H1 (cell line): ENCODE results near the gene CTSC. TPM values are rescaled to one million over a fixed set of nuclear protein-coding genes. Genes with fewer than 3 reads are reported as not detected.

Experiments used
- CTCF ChIA-PET: fragments of 300-600 bp; sonication (Branson Sonifier 250); formaldehyde crosslinking; loops from one replicate; lab custom pipeline; 2021; ENCODE audit not compliant: partially characterized antibody; lab: Charles Lee
- POLR2A ChIA-PET: fragments of 300-600 bp; sonication (Branson Sonifier 250); formaldehyde crosslinking; loops from one replicate; lab custom pipeline; 2021; ENCODE audit warnings: inconsistent platforms; ENCODE audit not compliant: partially characterized antibody; lab: Charles Lee
- DNase-seq, 2 experiments: peaks; one replicate each; pipeline versions ENCODE4 v3.0.0 to v3.0.0-alpha.2; 2010 to 2022; ENCODE audit warnings: low spot score in 2 of 2, low read depth in 1 of 2, mixed read lengths in 1 of 2
- FAIRE-seq: peaks from 2 replicates; lab custom pipeline; 2011; peaks lifted over from hg19 to GRCh38; lab: Jason Lieb, UNC
- H2AFZ ChIP-seq: 2 replicates; pipeline ENCODE4 v1.8.1; 2012; ENCODE audit warnings: low read length, inconsistent platforms
- H2AK5ac ChIP-seq: 2 replicates; pipeline ENCODE4 v1.6.1; 2013; ENCODE audit warnings: low read depth, low read length
- H2BK120ac ChIP-seq: replicated peaks from 2 replicates; pipeline ENCODE3; 2013; ENCODE audit warnings: low read depth, low read length, inconsistent platforms
- H2BK12ac ChIP-seq: 2 replicates; pipeline ENCODE4 v1.6.1; 2013; ENCODE audit warnings: low read depth, low read length
- H2BK15ac ChIP-seq: 2 replicates; pipeline ENCODE4 v1.6.1; 2013; ENCODE audit warnings: low read length
- H2BK20ac ChIP-seq: 2 replicates; pipeline ENCODE4 v1.6.1; 2013; ENCODE audit warnings: low read length
- H2BK5ac ChIP-seq: 2 replicates; pipeline ENCODE4 v1.6.1; 2013; ENCODE audit warnings: low read depth, low read length
- H3K14ac ChIP-seq: 2 replicates; pipeline ENCODE4 v1.6.1; 2013; ENCODE audit warnings: inconsistent platforms; ENCODE audit not compliant: insufficient read length
- H3K18ac ChIP-seq: 2 replicates; pipeline ENCODE4 v1.6.1; 2013; ENCODE audit warnings: low read length; ENCODE audit errors: extremely low read depth
- H3K23ac ChIP-seq: 2 replicates; pipeline ENCODE4 v1.6.1; 2013; ENCODE audit warnings: inconsistent platforms; ENCODE audit not compliant: insufficient read length
- H3K23me2 ChIP-seq: 2 replicates; pipeline ENCODE4 v1.6.1; 2013; ENCODE audit warnings: low read depth, low read length
- H3K27ac ChIP-seq: 2 replicates; pipeline ENCODE4 v1.6.1; 2011; ENCODE audit warnings: low read depth, low read length, inconsistent platforms
- H3K27me3 ChIP-seq, 4 experiments: replicated peaks in 1 of 4; 1 replicate in 1 of 4; 2 replicates in 3 of 4; pipeline versions ENCODE4 v1.6.1 to v1.8.1; 2011 to 2013; ENCODE audit warnings: low read length in 3 of 4, mild to moderate bottlenecking in 3 of 4, inconsistent platforms in 2 of 4, mixed read lengths in 2 of 4, moderate library complexity in 1 of 4; ENCODE audit not compliant: control insufficient read depth in 3 of 4, insufficient read depth in 3 of 4; ENCODE audit errors: extremely low read depth in 1 of 4
- H3K36me3 ChIP-seq, 4 experiments: 2 replicates each; pipeline versions ENCODE4 v1.6.1 to v1.8.1; 2011 to 2013; ENCODE audit warnings: mild to moderate bottlenecking in 4 of 4, low read length in 3 of 4, moderate library complexity in 2 of 4, control low read depth in 1 of 4, inconsistent platforms in 1 of 4; ENCODE audit not compliant: insufficient read depth in 4 of 4, control insufficient read depth in 2 of 4
- H3K4ac ChIP-seq: replicated peaks from 2 replicates; pipeline ENCODE3; 2013; ENCODE audit warnings: low read length, low read depth, mixed read lengths, inconsistent platforms; ENCODE audit not compliant: insufficient read length
- H3K4me1 ChIP-seq, 4 experiments: replicated peaks in 1 of 4; 1 replicate in 1 of 4; 2 replicates in 3 of 4; pipeline versions ENCODE4 v1.6.1 to v1.8.1; 2011 to 2013; ENCODE audit warnings: low read length in 3 of 4, inconsistent platforms in 2 of 4, mixed read lengths in 1 of 4; ENCODE audit not compliant: insufficient read depth in 4 of 4, control insufficient read depth in 3 of 4
- H3K4me2 ChIP-seq, 2 experiments: 2 replicates each; pipeline versions ENCODE4 v1.6.1 to v1.8.1; 2011 to 2013; ENCODE audit warnings: low read depth in 2 of 2, low read length in 2 of 2, control low read depth in 1 of 2, inconsistent platforms in 1 of 2, mild to moderate bottlenecking in 1 of 2; ENCODE audit not compliant: insufficient read depth in 1 of 2
- H3K4me3 ChIP-seq, 4 experiments: fragments of 200-600, 300-600 bp in 1 of 4; sonication (generic), shearing (Covaris generic), sonication (Bioruptor Twin) in 1 of 4; 2 replicates each; pipeline versions ENCODE4 v1.5.1 to v1.8.1; 2011 to 2016; ENCODE audit warnings: low read length in 4 of 4, low read depth in 3 of 4, control low read depth in 2 of 4, inconsistent platforms in 2 of 4, mild to moderate bottlenecking in 2 of 4, mixed read lengths in 1 of 4, moderate library complexity in 1 of 4; ENCODE audit not compliant: insufficient read depth in 2 of 4; ENCODE audit errors: extremely low read depth in 1 of 4
- H3K56ac ChIP-seq: replicated peaks from 2 replicates; pipeline ENCODE3; 2013; ENCODE audit warnings: low read depth, mild to moderate bottlenecking, mixed read lengths, low read length, inconsistent platforms; ENCODE audit not compliant: insufficient read length
- H3K79me1 ChIP-seq: 2 replicates; pipeline ENCODE4 v1.6.1; 2013; ENCODE audit warnings: low read depth, low read length, control low read depth
- H3K79me2 ChIP-seq, 2 experiments: 2 replicates each; pipeline versions ENCODE4 v1.6.1 to v1.8.1; 2012 to 2013; ENCODE audit warnings: low read length in 2 of 2, mild to moderate bottlenecking in 2 of 2, inconsistent platforms in 1 of 2; ENCODE audit not compliant: insufficient read depth in 2 of 2, control insufficient read depth in 1 of 2
- H3K9ac ChIP-seq, 4 experiments: replicated peaks in 1 of 4; 1 replicate in 1 of 4; 2 replicates in 3 of 4; pipeline versions ENCODE4 v1.6.1 to v1.8.1; 2011 to 2013; ENCODE audit warnings: low read depth in 3 of 4, low read length in 3 of 4, control low read depth in 2 of 4, mild to moderate bottlenecking in 2 of 4, moderate library complexity in 2 of 4, inconsistent platforms in 1 of 4; ENCODE audit errors: extremely low read depth in 1 of 4
- H3K9me3 ChIP-seq, 2 experiments: 2 replicates each; pipeline versions ENCODE4 v1.6.1 to v1.8.1; 2012 to 2013; ENCODE audit warnings: mild to moderate bottlenecking in 2 of 2, moderate library complexity in 2 of 2, control low read depth in 1 of 2, inconsistent platforms in 1 of 2, low read depth in 1 of 2, low read length in 1 of 2, mixed read lengths in 1 of 2; ENCODE audit not compliant: insufficient read depth in 2 of 2
- H4K20me1 ChIP-seq, 2 experiments: replicated peaks in 1 of 2; 2 replicates each; pipeline versions ENCODE3 to v1.8.1; 2011 to 2013; ENCODE audit warnings: inconsistent platforms in 2 of 2, low read length in 2 of 2, mild to moderate bottlenecking in 1 of 2; ENCODE audit not compliant: insufficient read depth in 2 of 2, control insufficient read depth in 1 of 2
- H4K5ac ChIP-seq: 2 replicates; pipeline ENCODE4 v1.6.1; 2013; ENCODE audit warnings: low read length, low read depth, mixed read lengths, inconsistent platforms; ENCODE audit not compliant: insufficient read length
- H4K8ac ChIP-seq: 2 replicates; pipeline ENCODE4 v1.8.0; 2013; ENCODE audit warnings: mild to moderate bottlenecking, moderate library complexity, low read length, inconsistent platforms; ENCODE audit not compliant: insufficient read depth; ENCODE audit errors: extremely low read depth
- H4K91ac ChIP-seq: replicated peaks from 2 replicates; pipeline ENCODE3; 2013; ENCODE audit warnings: low read length, mixed read lengths, inconsistent platforms; ENCODE audit not compliant: insufficient read length
- ASH2L ChIP-seq: fragments of 200-600, 300-600 bp; sonication (generic); IDR thresholded peaks from one replicate; pipeline ENCODE4 v1.7.1; 2017; ENCODE audit warnings: low read length
- BACH1 ChIP-seq: IDR thresholded peaks from 2 replicates; pipeline ENCODE4 v1.6.1; 2012; ENCODE audit warnings: low read length, improper control_type of control experiment
- CEBPB ChIP-seq: IDR thresholded peaks from 2 replicates; pipeline ENCODE4 v1.6.1; 2012; ENCODE audit warnings: low read depth, low read length
- CREB1 ChIP-seq: IDR thresholded peaks from 2 replicates; pipeline ENCODE4 v1.6.1; 2012; ENCODE audit warnings: inconsistent platforms
- E2F6 ChIP-seq: IDR thresholded peaks from 2 replicates; pipeline ENCODE4 v1.6.1; 2012; ENCODE audit warnings: inconsistent platforms
- GABPA ChIP-seq: IDR thresholded peaks from 2 replicates; pipeline ENCODE4 v1.6.1; 2011; ENCODE audit warnings: mild to moderate bottlenecking, low read length, moderate library complexity, borderline replicate concordance; ENCODE audit not compliant: insufficient read depth
- GTF2F1 ChIP-seq: IDR thresholded peaks from 2 replicates; pipeline ENCODE4 v1.6.1; 2012; ENCODE audit warnings: low read depth, low read length, improper control_type of control experiment, borderline replicate concordance
- NANOG ChIP-seq: IDR thresholded peaks from 2 replicates; pipeline ENCODE4 v1.6.1; 2011; ENCODE audit warnings: low read length, low read depth, mild to moderate bottlenecking, inconsistent platforms; ENCODE audit not compliant: insufficient read depth, poor library complexity, severe bottlenecking
- WGBS, 2 experiments: shearing (Covaris generic) in 1 of 2; methylation state at CpG; one replicate each; pipeline versions ENCODE4 v1.1.6 to v1.1.7; 2013 to 2015; ENCODE audit warnings: low lambda C conversion rate in 2 of 2, mixed read lengths in 2 of 2, inconsistent platforms in 1 of 2, low coverage in 1 of 2, missing lambda C conversion rate in 1 of 2; ENCODE audit not compliant: insufficient replicate concordance in 2 of 2, insufficient coverage in 1 of 2, insufficient read length in 1 of 2; ENCODE audit errors: extremely low coverage in 1 of 2, missing lambda C conversion rate in 1 of 2; 5-methylcytosine and 5-hydroxymethylcytosine counted together
- polyA plus RNA-seq, 7 experiments: library from polyadenylated mRNA; depleted of rRNA in 3 of 7; stranded (reverse) in 5 of 7; unstranded in 2 of 7; fragments of >200 nt in 5 of 7; fragments of 200-250 nt in 2 of 7; gene quantifications; 1 replicate in 5 of 7; 2 replicates in 1 of 7; 4 replicates in 1 of 7; pipeline versions ENCODE4 v1.2.1 to v1.2.3, GENCODE V29; 2011 to 2013; ENCODE audit warnings: missing spikeins in 2 of 7, mixed read lengths in 2 of 7
- total RNA-seq: library from RNA; stranded (reverse); fragmentation: NEBNext Ultra II Directional; extraction: Animal tissue kit (Norgen Biotek cat#: 25700); gene quantifications from 2 replicates; pipeline ENCODE4 v1.2.1, GENCODE V29; 2021
- TF ChIP-seq, protein P1 (sequence below): IDR thresholded peaks from 2 replicates; pipeline ENCODE4 v1.6.1; 2011; ENCODE audit warnings: low read length, improper control_type of control experiment
- TF ChIP-seq, protein P2 (sequence below): IDR thresholded peaks from 2 replicates; pipeline ENCODE4 v1.6.1; 2011; ENCODE audit warnings: low read depth, mild to moderate bottlenecking, low read length; ENCODE audit not compliant: insufficient read depth

The CTSC gene
- total and polyA plus RNA-seq, 2 of the 8 experiments (the other 6 are each of a cell fraction or from before 2014, with no cell fraction given), result 347 to 369 TPM

GRCh38 chr11:88300888-88301487 is 36.5 kb downstream of the CTSC start:
- no peak overlapping the region for H3K18ac ChIP-seq
- no peaks in the 10 kb centered on the region for H3K23me2 ChIP-seq
- H4K5ac ChIP-seq, result peak overlapping the region; percentile 83
- peak in 1 of 2 experiments; percentile 56 for DNase-seq
- 18% methylated on average over 3 of the region's 3 CpGs; no CpG with 5 or more reads in 1 of the 2 experiments for WGBS, 2 experiments
- H3K27ac ChIP-seq, result peak overlapping the region; percentile 76
- peaks cover 0 to 73% of the 10 kb centered on the region in 2 experiments; a peak in 2 of 4 replicates for H3K79me2 ChIP-seq
- peak overlapping the region; percentile 2; the same call in 1 of the 2 replicates for H2BK20ac ChIP-seq
- H3K4me2 ChIP-seq, result peak overlapping the region; percentile 34 to 66; a peak in 3 of 4 replicates
- peak overlapping the region in 1 of 4 experiments; percentile 23; a peak in 1 of 8 replicates for H3K4me3 ChIP-seq
- FAIRE-seq, result peak; percentile 100
- no peak overlapping the region for H3K56ac ChIP-seq
- H3K79me1 ChIP-seq, result peaks cover 2% of the 10 kb centered on the region
- no peaks in the 10 kb centered on the region for H3K27me3 ChIP-seq
- H3K4me1 ChIP-seq, result peaks cover 2 to 16% (median 12%) of the 10 kb centered on the region in 4 experiments; a peak in 4 of 7 replicates
- H4K20me1 ChIP-seq, result peaks cover 1 to 2% of the 10 kb centered on the region in 2 experiments
- peak overlapping the region; percentile 94; the same call in 1 of the 2 replicates for H2BK12ac ChIP-seq
- H3K4ac ChIP-seq, result no peak overlapping the region
- no peak overlapping the region for H4K91ac ChIP-seq
- H2AFZ ChIP-seq, result no peak overlapping the region
- H3K9ac ChIP-seq, result peak overlapping the region in 1 of 4 experiments; percentile 24; a peak in 3 of 7 replicates
- H3K23ac ChIP-seq, result no peak overlapping the region
- no peak overlapping the region for H2BK120ac ChIP-seq
- no peak overlapping the region for H2AK5ac ChIP-seq
- no peak overlapping the region for H2BK15ac ChIP-seq
- no peak overlapping the region for H4K8ac ChIP-seq
- peak overlapping the region; percentile 88 for H2BK5ac ChIP-seq
- ChIA-PET POLR2A (interaction anchor here (1.4 to 3.2 kb wide), 3 partner anchors 15 to 37 kb away, joined by 6 to 11 read pairs (median 10); partner anchors contain the start of gene CTSC), CTCF (interaction anchor here (1.0 to 1.1 kb wide), 3 partner anchors 11 to 70 kb away, joined by 3 read pairs; no protein-coding TSS in a partner anchor)
- no peak overlapping the region for H3K14ac ChIP-seq
- peaks cover under 1 to 82% (median 34%) of the 10 kb centered on the region in 4 experiments; a peak in 7 of 8 replicates for H3K36me3 ChIP-seq
- no peaks in the 10 kb centered on the region for H3K9me3 ChIP-seq
- TF ChIP-seq BACH1, result no peak
- TF ChIP-seq GABPA, result no peak
- no peak for TF ChIP-seq CEBPB
- peak; percentile 91 for TF ChIP-seq ASH2L
- TF ChIP-seq, protein P1, sequence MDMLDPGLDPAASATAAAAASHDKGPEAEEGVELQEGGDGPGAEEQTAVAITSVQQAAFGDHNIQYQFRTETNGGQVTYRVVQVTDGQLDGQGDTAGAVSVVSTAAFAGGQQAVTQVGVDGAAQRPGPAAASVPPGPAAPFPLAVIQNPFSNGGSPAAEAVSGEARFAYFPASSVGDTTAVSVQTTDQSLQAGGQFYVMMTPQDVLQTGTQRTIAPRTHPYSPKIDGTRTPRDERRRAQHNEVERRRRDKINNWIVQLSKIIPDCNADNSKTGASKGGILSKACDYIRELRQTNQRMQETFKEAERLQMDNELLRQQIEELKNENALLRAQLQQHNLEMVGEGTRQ, result no peak
- TF ChIP-seq E2F6, result no peak
- no peak for TF ChIP-seq CREB1
- TF ChIP-seq, protein P2, sequence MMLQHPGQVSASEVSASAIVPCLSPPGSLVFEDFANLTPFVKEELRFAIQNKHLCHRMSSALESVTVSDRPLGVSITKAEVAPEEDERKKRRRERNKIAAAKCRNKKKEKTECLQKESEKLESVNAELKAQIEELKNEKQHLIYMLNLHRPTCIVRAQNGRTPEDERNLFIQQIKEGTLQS, result no peak
- no peak for TF ChIP-seq NANOG
- no peak for TF ChIP-seq GTF2F1
